Activated T-helper 1 cell treated with anti-CD3 and anti-CD28 coated beads, Interleukin-12 subunit alpha, Interleukin-12 subunit beta, Interleukin-2, Interleukin-4 antibody, amounts not matched to agents 30 ng/mL and 10 ng/mL and 1 ng/mL, durations not matched to agents 14 hours and 24 hours and 36 hours (primary cell): Measurements from ENCODE around the gene FUBP3. TPM values are rescaled to one million over a fixed set of nuclear protein-coding genes. Genes with fewer than 3 reads are reported as not detected.
A peak's percentile ranks its signal among the peaks of the same experiment; 100 is the strongest.
"Not testable (repeated sequence)": the region's sequence is repeated elsewhere in the genome, so short reads cannot be mapped to it uniquely, and the experiment has no call there.

Experiments
- DNase-seq: peaks from one replicate; pipeline ENCODE4 v3.0.0; 2021; ENCODE audit warnings: low spot score
- H3K27ac Mint-ChIP-seq: one replicate; pipeline ENCODE4 v1.8.0; 2021; ENCODE audit warnings: mild to moderate bottlenecking, mixed read lengths
- H3K27me3 Mint-ChIP-seq: one replicate; pipeline ENCODE4 v1.8.0; 2022; ENCODE audit warnings: mild to moderate bottlenecking, moderate library complexity, mixed read lengths; ENCODE audit not compliant: insufficient read depth
- H3K36me3 Mint-ChIP-seq: one replicate; pipeline ENCODE4 v1.8.0; 2021; ENCODE audit warnings: low read depth, mixed read lengths
- H3K4me1 Mint-ChIP-seq: one replicate; pipeline ENCODE4 v1.8.0; 2021; ENCODE audit warnings: low read depth, mixed read lengths
- H3K4me3 Mint-ChIP-seq: one replicate; pipeline ENCODE4 v1.8.0; 2021; ENCODE audit warnings: mild to moderate bottlenecking, moderate library complexity, mixed read lengths
- H3K9me3 Mint-ChIP-seq: one replicate; pipeline ENCODE4 v1.8.0; 2021; ENCODE audit warnings: mixed read lengths
- intact Hi-C: fragments of 100-400 bp; cut with micrococcal nuclease; formaldehyde crosslinking; loops from one replicate; pipeline ENCODE4 v1.15.1; 2024
- total RNA-seq: library from RNA; stranded (reverse); gene quantifications from 2 replicates; pipeline ENCODE4 v1.2.3, GENCODE V29; 2022

Gene FUBP3
- total RNA-seq, 1 donor from 2014 or later: 52.6 TPM

GRCh38 chr9:130681769-130682420 is 102.5 kb downstream of the FUBP3 start:
- no peak overlapping the region for H3K27ac Mint-ChIP-seq
- peaks cover 5% of the 10 kb centered on the region for H3K9me3 Mint-ChIP-seq
- no peaks in the 10 kb centered on the region for H3K36me3 Mint-ChIP-seq
- peak overlapping the region; percentile 87 for H3K4me3 Mint-ChIP-seq
- peaks cover 28% of the 10 kb centered on the region for H3K27me3 Mint-ChIP-seq
- peaks cover 8% of the 10 kb centered on the region for H3K4me1 Mint-ChIP-seq
- intact Hi-C loops: loop anchor here (1.0 to 5.0 kb wide), 2 partner anchors 30 to 575 kb away; no protein-coding TSS in a partner anchor
- DNase-seq: no peak

GRCh38 chr9:130682421-130683121 is 103.2 kb downstream of the FUBP3 start:
- peaks cover 28% of the 10 kb centered on the region for H3K27me3 Mint-ChIP-seq
- H3K27ac Mint-ChIP-seq: peak overlapping the region; percentile 76

GRCh38 chr9:130685104-130685503 is 105.7 kb downstream of the FUBP3 start:
- Mint-ChIP-seq H3K27ac (no peak overlapping the region), H3K4me3 (no peak overlapping the region), H3K4me1 (peaks cover 28% of the 10 kb centered on the region), H3K9me3 (peaks cover 5% of the 10 kb centered on the region), H3K36me3 (no peaks in the 10 kb centered on the region), H3K27me3 (peaks cover 14% of the 10 kb centered on the region)
- intact Hi-C loops: no loop called here
- no peak for DNase-seq

More at GRCh38 chr9:130682421-130683121, 103.2 kb downstream of the FUBP3 start:
- H3K36me3 Mint-ChIP-seq: no peaks in the 10 kb centered on the region
- H3K4me1 Mint-ChIP-seq: peaks cover 10% of the 10 kb centered on the region
- DNase-seq: peak; percentile 24
- peaks cover 5% of the 10 kb centered on the region for H3K9me3 Mint-ChIP-seq
- H3K4me3 Mint-ChIP-seq: peak overlapping the region; percentile 87
- intact Hi-C loops: loop anchor here (1.0 to 5.0 kb wide), 2 partner anchors 30 to 575 kb away; no protein-coding TSS in a partner anchor

- Mint-ChIP-seq H3K27me3 (peaks cover 11% of the 10 kb centered on the region), H3K4me1 (peaks cover 34% of the 10 kb centered on the region)
- H3K9me3 Mint-ChIP-seq, H3K27ac Mint-ChIP-seq, intact Hi-C loops, DNase-seq, H3K36me3 Mint-ChIP-seq, H3K4me3 Mint-ChIP-seq: not testable (repeated sequence)
These were observed 106.6 kb downstream of the FUBP3 start for GRCh38 chr9:130685945-130686344.

GRCh38 chr9:130687615-130688014 is 108.2 kb downstream of the FUBP3 start:
- H3K36me3 Mint-ChIP-seq: no peaks in the 10 kb centered on the region
- intact Hi-C loops: no loop called here
- peaks cover 5% of the 10 kb centered on the region for H3K9me3 Mint-ChIP-seq

More at GRCh38 chr9:130687615-130688014, 108.2 kb downstream of the FUBP3 start:
- Mint-ChIP-seq H3K4me3 (no peak overlapping the region), H3K4me1 (peaks cover 27% of the 10 kb centered on the region), H3K27me3 (peaks cover 5% of the 10 kb centered on the region), H3K27ac (no peak overlapping the region)
- DNase-seq: no peak

Other genes with a start within 250 kb of the FUBP3 start
- gene ASS1, start 134.6 kb upstream of the FUBP3 start, total RNA-seq: 2.9 and 3.3 TPM in 2 replicates
- gene PRDM12, start 85.0 kb downstream of the FUBP3 start, total RNA-seq: 0.31 and 0.32 TPM in 2 replicates
- gene EXOSC2, start 114.2 kb downstream of the FUBP3 start, total RNA-seq: 107 TPM in 2 replicates